Upper lobe of left lung (tissue), 6 donors: ENCODE measurements around the gene IFT88. TPM values are rescaled to one million over a fixed set of nuclear protein-coding genes. Genes with fewer than 3 reads are reported as not detected.

ENCODE experiments used
- ATAC-seq, 2 donors: fragments of 200-7000 bp; cut with Tn5 transposase; one replicate each; pipeline ENCODE4 v1.9.1; 2022; ENCODE audit warnings: mild to moderate bottlenecking in 2 of 2, moderate library complexity in 2 of 2; ENCODE audit not compliant: low FRiP score in 2 of 2
- DNase-seq, 2 donors: peaks; one replicate each; pipeline ENCODE4 v3.0.0-alpha.2; 2019 to 2020
- H3K27ac ChIP-seq, 4 donors: fragments of 200-600 bp; sonication (generic); one replicate each; pipeline ENCODE4 v1.5.1; 2016 to 2019
- H3K27me3 ChIP-seq, 4 donors: fragments of 200-600 bp; sonication (generic); one replicate each; pipeline ENCODE4 v1.5.1; 2017 to 2019
- H3K36me3 ChIP-seq, 4 donors: fragments of 200-600 bp; sonication (generic); one replicate each; pipeline ENCODE4 v1.5.1; 2016 to 2019
- H3K4me1 ChIP-seq, 4 donors: fragments of 200-600 bp; sonication (generic); one replicate each; pipeline ENCODE4 v1.5.1; 2018 to 2019
- H3K4me3 ChIP-seq, 4 donors: fragments of 200-600 bp; sonication (generic); one replicate each; pipeline ENCODE4 v1.5.1; 2017 to 2019; ENCODE audit warnings: mild to moderate bottlenecking in 2 of 4, moderate library complexity in 1 of 4
- H3K9me3 ChIP-seq, 4 donors: fragments of 200-600 bp; sonication (generic); one replicate each; pipeline ENCODE4 v1.5.1; 2018 to 2019
- EP300 ChIP-seq, 4 donors: sonication (generic); formaldehyde crosslinking; IDR thresholded peaks; one replicate each; pipeline ENCODE4 v1.5.1; 2017; ENCODE audit warnings: antibody characterized with exemption in 4 of 4, control low read depth in 2 of 4
- POLR2A ChIP-seq, 4 donors: fragments of 450-650 bp; IDR thresholded peaks; one replicate each; pipeline ENCODE4 v1.5.1; 2016 to 2017; ENCODE audit warnings: antibody characterized with exemption in 4 of 4, mild to moderate bottlenecking in 2 of 4
- POLR2AphosphoS5 ChIP-seq, 2 donors: sonication (generic); formaldehyde crosslinking; IDR thresholded peaks; one replicate each; pipeline ENCODE4 v1.5.1; 2017; ENCODE audit warnings: antibody characterized with exemption in 2 of 2
- WGBS, 2 donors: methylation state at CpG; one replicate each; pipeline ENCODE4 v1.1.5; 2017 to 2018; 5-methylcytosine and 5-hydroxymethylcytosine counted together
- total RNA-seq, 6 donors: library from RNA; depleted of rRNA in 4 of 6; stranded (reverse); fragments of >200 nt in 4 of 6; gene quantifications; one replicate each; pipeline versions ENCODE4 v1.1.0 to v1.2.1, GENCODE V29; 2016 to 2021
- TF ChIP-seq, protein P1 (sequence below), 6 experiments: fragments of 450-650 bp in 4 of 6; fragments of 200-600 bp in 2 of 6; sonication (generic) in 2 of 6; IDR thresholded peaks; one replicate each; pipeline ENCODE4 v1.5.1; 2016 to 2019; ENCODE audit warnings: antibody characterized with exemption in 6 of 6
- donor health status: DM: no; HTN: no; CAD: no; lungs with moderate emphysema.
- donor health status: DM: no; HTN: yes; CAD: no; lungs with severe emphysema.

The IFT88 gene
- total RNA-seq, 6 donors from 2014 or later: 5.5 to 55.5 (median 15.5) TPM

DNA sequence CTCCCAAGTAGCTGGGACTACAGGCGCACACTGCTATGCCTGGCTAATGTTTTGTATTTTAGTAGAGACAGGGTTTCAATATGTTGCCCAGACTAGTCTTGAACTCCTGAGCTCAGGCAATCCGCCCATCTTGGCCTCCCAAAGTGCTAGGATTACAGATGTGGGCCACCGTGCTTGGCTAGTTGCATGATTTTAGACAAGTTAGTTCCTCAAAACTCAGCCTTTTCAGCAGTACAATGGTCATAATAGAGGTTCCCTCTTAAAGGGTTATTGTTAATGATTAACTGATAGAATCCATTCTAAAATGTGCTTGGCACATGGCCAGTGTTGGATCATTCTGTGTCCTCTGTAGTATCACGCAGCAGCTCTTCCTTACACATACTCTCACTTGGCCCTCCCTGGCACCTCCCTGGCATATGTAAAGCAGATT lies 19.5 kb upstream of the IFT88 start:
- 79 to 83% methylated on average over 4 of the region's 4 CpGs for WGBS, 2 donors

DNA sequence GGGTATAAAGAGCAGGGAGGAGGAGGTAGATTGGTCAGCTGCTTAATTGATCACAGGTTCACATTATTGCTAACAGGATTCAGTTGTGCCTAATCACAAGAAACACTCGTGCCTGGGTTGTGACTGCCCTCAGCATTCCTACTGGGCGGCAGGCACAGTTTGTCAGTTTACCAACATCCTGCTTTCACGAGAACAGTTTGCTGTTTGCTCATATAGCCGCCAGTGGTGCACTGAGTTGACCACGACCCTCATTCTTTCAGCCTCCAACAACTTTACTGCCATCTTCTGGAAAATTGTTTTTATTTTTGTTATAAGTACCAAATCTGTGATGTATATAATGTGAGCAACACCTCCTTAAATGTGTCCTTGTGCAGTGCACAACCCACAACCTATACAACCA lies 16.2 kb upstream of the IFT88 start:
- H3K36me3 ChIP-seq: no peaks in the 10 kb centered on the region
- ATAC-seq (no peak), DNase-seq (no peak)
- no peak for TF ChIP-seq POLR2A (IDR thresholded peaks at IDR 0.05)
- TF ChIP-seq, protein P1, sequence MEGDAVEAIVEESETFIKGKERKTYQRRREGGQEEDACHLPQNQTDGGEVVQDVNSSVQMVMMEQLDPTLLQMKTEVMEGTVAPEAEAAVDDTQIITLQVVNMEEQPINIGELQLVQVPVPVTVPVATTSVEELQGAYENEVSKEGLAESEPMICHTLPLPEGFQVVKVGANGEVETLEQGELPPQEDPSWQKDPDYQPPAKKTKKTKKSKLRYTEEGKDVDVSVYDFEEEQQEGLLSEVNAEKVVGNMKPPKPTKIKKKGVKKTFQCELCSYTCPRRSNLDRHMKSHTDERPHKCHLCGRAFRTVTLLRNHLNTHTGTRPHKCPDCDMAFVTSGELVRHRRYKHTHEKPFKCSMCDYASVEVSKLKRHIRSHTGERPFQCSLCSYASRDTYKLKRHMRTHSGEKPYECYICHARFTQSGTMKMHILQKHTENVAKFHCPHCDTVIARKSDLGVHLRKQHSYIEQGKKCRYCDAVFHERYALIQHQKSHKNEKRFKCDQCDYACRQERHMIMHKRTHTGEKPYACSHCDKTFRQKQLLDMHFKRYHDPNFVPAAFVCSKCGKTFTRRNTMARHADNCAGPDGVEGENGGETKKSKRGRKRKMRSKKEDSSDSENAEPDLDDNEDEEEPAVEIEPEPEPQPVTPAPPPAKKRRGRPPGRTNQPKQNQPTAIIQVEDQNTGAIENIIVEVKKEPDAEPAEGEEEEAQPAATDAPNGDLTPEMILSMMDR (IDR thresholded peaks at IDR 0.05): no peak
- no peak for TF ChIP-seq EP300 (IDR thresholded peaks at IDR 0.05)
- no peak for TF ChIP-seq POLR2AphosphoS5 (IDR thresholded peaks at IDR 0.05)
- WGBS, 2 donors: 51 to 54% methylated on average over 5 of the region's 5 CpGs
- no peaks in the 10 kb centered on the region for H3K4me1 ChIP-seq
- H3K9me3 ChIP-seq: no peaks in the 10 kb centered on the region
- no peaks in the 10 kb centered on the region for H3K27me3 ChIP-seq
- no peak overlapping the region for H3K4me3 ChIP-seq
- H3K27ac ChIP-seq: no peak overlapping the region

More for the DNA sequence above, 19.5 kb upstream of the IFT88 start:
- H3K27me3 ChIP-seq: no peaks in the 10 kb centered on the region
- H3K36me3 ChIP-seq: no peaks in the 10 kb centered on the region
- DNase-seq (no peak), ATAC-seq (no peak)
- H3K4me3 ChIP-seq: no peak overlapping the region
- TF ChIP-seq POLR2AphosphoS5 (IDR thresholded peaks at IDR 0.05): no peak
- TF ChIP-seq, protein P1 (IDR thresholded peaks at IDR 0.05): no peak
- no peak for TF ChIP-seq POLR2A (IDR thresholded peaks at IDR 0.05)
- TF ChIP-seq EP300 (IDR thresholded peaks at IDR 0.05): no peak
- no peaks in the 10 kb centered on the region for H3K9me3 ChIP-seq
- no peaks in the 10 kb centered on the region for H3K4me1 ChIP-seq
- no peak overlapping the region for H3K27ac ChIP-seq

DNA sequence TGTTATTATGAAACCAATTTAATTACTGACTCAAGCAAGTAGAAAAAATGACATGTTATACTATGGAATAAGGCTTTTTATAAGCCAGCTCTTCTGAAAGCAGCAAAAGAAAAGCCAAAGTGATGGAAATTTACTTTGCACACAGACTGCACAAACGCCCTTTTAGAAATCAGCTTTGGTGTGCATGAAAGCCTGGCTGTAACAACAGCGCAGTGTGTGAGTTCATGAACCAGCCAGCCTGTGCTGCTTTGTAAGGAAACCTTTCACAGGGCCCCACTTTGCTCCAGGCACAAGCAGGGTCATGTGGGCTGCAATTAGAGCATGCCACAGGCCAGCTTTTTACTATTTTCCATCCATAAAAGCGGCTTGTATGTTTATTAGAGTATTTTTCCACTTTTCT lies 13.6 kb upstream of the IFT88 start:
- H3K4me1 ChIP-seq: no peaks in the 10 kb centered on the region
- TF ChIP-seq, protein P1 (IDR thresholded peaks at IDR 0.05): no peak
- no peak for TF ChIP-seq POLR2AphosphoS5 (IDR thresholded peaks at IDR 0.05)
- H3K9me3 ChIP-seq: no peaks in the 10 kb centered on the region
- ATAC-seq: no peak
- H3K4me3 ChIP-seq: no peak overlapping the region
- 80 to 87% methylated on average over 3 of the region's 3 CpGs for WGBS, 2 donors
- no peak overlapping the region for H3K27ac ChIP-seq
- no peaks in the 10 kb centered on the region for H3K27me3 ChIP-seq
- H3K36me3 ChIP-seq: no peaks in the 10 kb centered on the region
- no peak for DNase-seq

DNA sequence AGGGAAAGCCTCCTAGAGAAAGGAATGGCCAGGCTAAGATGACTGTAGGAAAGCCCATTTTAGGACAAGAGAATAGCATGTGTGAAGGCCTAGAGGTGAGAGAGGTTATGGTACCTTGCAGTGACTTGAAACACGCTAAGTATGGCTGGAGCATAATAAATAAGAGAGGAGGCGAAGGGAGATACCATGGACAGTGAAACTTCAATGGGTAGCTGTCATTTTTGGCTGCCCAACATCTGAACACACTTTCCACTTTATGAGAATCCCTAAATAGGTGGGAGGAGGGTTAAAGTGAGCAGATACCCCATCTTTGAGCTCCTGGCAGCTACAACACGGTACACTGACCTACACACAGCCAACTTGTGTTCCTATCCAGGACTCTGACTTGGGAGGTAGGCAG lies 8.0 kb upstream of the IFT88 start:
- H3K4me1 ChIP-seq: no peaks in the 10 kb centered on the region
- no peaks in the 10 kb centered on the region for H3K9me3 ChIP-seq
- no peaks in the 10 kb centered on the region for H3K27me3 ChIP-seq
- DNase-seq (no peak), ATAC-seq (no peak)
- 60 to 95% methylated on average over 3 of the region's 3 CpGs for WGBS, 2 donors
- H3K36me3 ChIP-seq: no peaks in the 10 kb centered on the region
- no peak overlapping the region for H3K27ac ChIP-seq
- no peak overlapping the region for H3K4me3 ChIP-seq
- TF ChIP-seq POLR2A (IDR thresholded peaks at IDR 0.05) (no peak), POLR2AphosphoS5 (IDR thresholded peaks at IDR 0.05) (no peak)
- TF ChIP-seq, protein P1 (IDR thresholded peaks at IDR 0.05): no peak

DNA sequence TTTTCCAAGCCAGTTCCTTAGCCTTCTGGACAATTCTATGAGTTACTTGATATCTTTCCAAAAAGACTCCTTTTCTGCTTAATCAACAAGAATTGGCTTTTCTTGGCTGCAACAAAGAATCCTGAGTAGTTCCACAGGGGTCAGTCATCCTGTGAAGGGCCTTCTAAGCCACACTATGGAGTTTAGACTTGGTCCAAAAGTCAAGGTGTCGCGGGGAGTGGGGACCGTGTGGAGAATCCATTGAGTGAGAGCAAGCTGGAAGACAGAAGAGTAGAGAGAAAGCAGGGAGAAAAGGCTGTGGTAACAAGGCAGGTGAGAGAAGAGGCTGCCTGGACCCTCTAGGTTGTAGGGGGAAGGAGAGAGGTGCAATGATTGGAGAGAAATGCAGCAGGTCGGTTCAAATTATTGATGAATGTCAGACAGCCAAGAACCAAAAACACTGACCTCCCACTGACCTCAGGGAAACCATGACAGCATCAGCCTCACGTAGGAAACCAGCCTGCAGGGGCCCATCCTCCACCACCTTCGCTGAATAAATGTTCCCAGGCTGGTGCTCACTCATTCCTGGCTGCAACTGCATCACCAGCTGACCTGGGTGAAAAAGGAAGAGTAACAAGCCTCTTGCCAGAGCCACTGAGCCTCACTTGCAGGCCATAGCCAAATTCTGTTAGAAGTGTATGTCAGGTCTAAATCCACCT lies 7.1 kb upstream of the IFT88 start:
- Histone ChIP-seq H3K36me3 (no peaks in the 10 kb centered on the region), H3K27ac (no peak overlapping the region), H3K4me1 (no peaks in the 10 kb centered on the region), H3K27me3 (no peaks in the 10 kb centered on the region), H3K9me3 (no peaks in the 10 kb centered on the region), H3K4me3 (no peak overlapping the region)
- WGBS, 2 donors: 84 to 86% methylated on average over 6 of the region's 6 CpGs
- no peak for ATAC-seq
- TF ChIP-seq POLR2A (IDR thresholded peaks at IDR 0.05) (no peak), EP300 (IDR thresholded peaks at IDR 0.05) (no peak), POLR2AphosphoS5 (IDR thresholded peaks at IDR 0.05) (no peak)
- TF ChIP-seq, protein P1 (IDR thresholded peaks at IDR 0.05): no peak
- no peak for DNase-seq
